GM20000 (cell line): ENCODE data around the gene VEPH1.

Source experiments
- DNase-seq: peaks from one replicate; pipeline ENCODE4 v3.0.0; 2012; ENCODE audit warnings: low spot score
- CTCF ChIP-seq: IDR thresholded peaks from 2 replicates; pipeline ENCODE4 v1.5.1; 2012; ENCODE audit warnings: mild to moderate bottlenecking, control low read depth; ENCODE audit errors: extremely low read depth, missing control alignments

VEPH1 gene

GRCh38 chr3:157319672-157320071 is 183.5 kb downstream of the VEPH1 start:
- TF ChIP-seq CTCF, result no peak
- DNase-seq, result no peak

- TF ChIP-seq CTCF, result no peak
- DNase-seq, result no peak
These were observed 184.5 kb downstream of the VEPH1 start for GRCh38 chr3:157318639-157319288.

- no peak for DNase-seq
- TF ChIP-seq CTCF, result no peak
These were observed 185.3 kb downstream of the VEPH1 start for GRCh38 chr3:157317895-157318294.

- TF ChIP-seq CTCF, result no peak
- no peak for DNase-seq
These were observed 190.0 kb downstream of the VEPH1 start for GRCh38 chr3:157313186-157313585.

- no peak for DNase-seq
- TF ChIP-seq CTCF, result no peak
These were observed 190.9 kb downstream of the VEPH1 start for GRCh38 chr3:157312376-157312745.

- DNase-seq, result no peak
- no peak for TF ChIP-seq CTCF
These were observed 191.4 kb downstream of the VEPH1 start for GRCh38 chr3:157311633-157312375.

GRCh38 chr3:157310329-157311052 is 192.7 kb downstream of the VEPH1 start:
- no peak for TF ChIP-seq CTCF
- DNase-seq, result no peak
